ENCODE results near the gene ARL5B. TPM values are rescaled to one million over a fixed set of nuclear protein-coding genes. Genes with fewer than 3 reads are reported as not detected.
"Not testable (repeated sequence)": the region's sequence is repeated elsewhere in the genome, so short reads cannot be mapped to it uniquely, and the experiment has no call there.

The ARL5B gene
- polyA plus RNA-seq, 1 experiment: 2.7 TPM

DNA sequence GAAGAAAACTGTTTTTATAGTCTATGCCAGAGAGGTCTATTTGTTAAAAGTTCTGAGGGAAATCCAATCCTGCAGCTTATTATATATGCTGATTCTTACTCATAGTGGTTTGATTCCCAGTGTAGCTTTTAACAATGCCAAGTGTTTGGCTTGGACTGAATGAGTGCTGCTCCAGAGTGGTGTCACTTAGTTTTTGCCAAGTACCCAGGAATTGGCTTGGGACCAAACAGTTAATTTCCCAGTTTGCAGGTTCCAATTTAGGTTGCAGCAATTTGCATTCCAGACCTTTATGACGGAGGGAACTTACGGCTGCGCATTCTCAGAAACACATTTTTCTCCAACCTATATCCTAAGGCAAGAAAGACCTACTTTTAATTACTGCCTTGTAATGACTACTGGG, 40.2 kb upstream of the ARL5B start:
- ChIA-PET POLR2A (no interaction called here), CTCF (no interaction called here)
- DNase-seq (ENCODE audit: low read depth): no peak
- TF ChIP-seq, protein P1, sequence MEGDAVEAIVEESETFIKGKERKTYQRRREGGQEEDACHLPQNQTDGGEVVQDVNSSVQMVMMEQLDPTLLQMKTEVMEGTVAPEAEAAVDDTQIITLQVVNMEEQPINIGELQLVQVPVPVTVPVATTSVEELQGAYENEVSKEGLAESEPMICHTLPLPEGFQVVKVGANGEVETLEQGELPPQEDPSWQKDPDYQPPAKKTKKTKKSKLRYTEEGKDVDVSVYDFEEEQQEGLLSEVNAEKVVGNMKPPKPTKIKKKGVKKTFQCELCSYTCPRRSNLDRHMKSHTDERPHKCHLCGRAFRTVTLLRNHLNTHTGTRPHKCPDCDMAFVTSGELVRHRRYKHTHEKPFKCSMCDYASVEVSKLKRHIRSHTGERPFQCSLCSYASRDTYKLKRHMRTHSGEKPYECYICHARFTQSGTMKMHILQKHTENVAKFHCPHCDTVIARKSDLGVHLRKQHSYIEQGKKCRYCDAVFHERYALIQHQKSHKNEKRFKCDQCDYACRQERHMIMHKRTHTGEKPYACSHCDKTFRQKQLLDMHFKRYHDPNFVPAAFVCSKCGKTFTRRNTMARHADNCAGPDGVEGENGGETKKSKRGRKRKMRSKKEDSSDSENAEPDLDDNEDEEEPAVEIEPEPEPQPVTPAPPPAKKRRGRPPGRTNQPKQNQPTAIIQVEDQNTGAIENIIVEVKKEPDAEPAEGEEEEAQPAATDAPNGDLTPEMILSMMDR (IDR thresholded peaks at IDR 0.05; ENCODE audit: insufficient read depth, low read depth, low read length): no peak
- H3K4me3 ChIP-seq (ENCODE audit: low read depth, low read length): no peak overlapping the region
- no peaks in the 10 kb centered on the region for H3K27me3 ChIP-seq (ENCODE audit: control insufficient read depth, insufficient read depth, low read length)
- no peaks in the 10 kb centered on the region for H3K36me3 ChIP-seq (ENCODE audit: control insufficient read depth, insufficient read depth, low read length)

GRCh38 chr10:18620856-18621255, 38.4 kb upstream of the ARL5B start:
- TF ChIP-seq, protein P1 (IDR thresholded peaks at IDR 0.05; ENCODE audit: insufficient read depth, low read depth, low read length): no peak
- ChIA-PET POLR2A (no interaction called here), CTCF (no interaction called here)
- no peak for DNase-seq (ENCODE audit: low read depth)
- Histone ChIP-seq H3K36me3 (ENCODE audit: control insufficient read depth, insufficient read depth, low read length) (no peaks in the 10 kb centered on the region), H3K4me3 (ENCODE audit: low read depth, low read length) (no peak overlapping the region), H3K27me3 (ENCODE audit: control insufficient read depth, insufficient read depth, low read length) (no peaks in the 10 kb centered on the region)

DNA sequence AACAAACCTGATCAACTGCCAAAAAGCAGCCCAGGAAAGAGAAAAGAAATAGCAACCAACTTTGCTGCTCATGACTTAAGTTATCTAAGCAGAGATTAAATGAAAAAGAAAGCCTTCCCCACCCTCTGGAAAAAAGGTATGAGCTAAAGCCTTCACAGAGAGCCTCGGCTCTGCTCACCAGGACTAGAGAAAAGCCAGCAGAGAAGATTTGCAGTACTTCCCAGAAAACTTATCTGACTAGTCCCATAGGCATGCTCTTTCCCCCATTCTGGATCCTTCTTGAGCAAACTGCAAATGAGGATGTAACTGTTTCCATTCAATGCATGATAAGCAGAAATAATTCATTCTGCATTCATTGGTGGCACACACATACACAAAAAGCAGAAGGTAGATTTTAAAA, 35.6 kb upstream of the ARL5B start:
- H3K27me3 ChIP-seq (ENCODE audit: control insufficient read depth, insufficient read depth, low read length); H3K4me3 ChIP-seq (ENCODE audit: low read depth, low read length); CTCF ChIA-PET; H3K36me3 ChIP-seq (ENCODE audit: control insufficient read depth, insufficient read depth, low read length); DNase-seq (ENCODE audit: low read depth); POLR2A ChIA-PET: not testable (repeated sequence)

- DNase-seq (ENCODE audit: low read depth): no peak
- TF ChIP-seq, protein P1 (IDR thresholded peaks at IDR 0.05; ENCODE audit: insufficient read depth, low read depth, low read length): no peak
- CTCF ChIA-PET: no interaction called here
- Histone ChIP-seq H3K36me3 (ENCODE audit: control insufficient read depth, insufficient read depth, low read length) (no peaks in the 10 kb centered on the region), H3K27me3 (ENCODE audit: control insufficient read depth, insufficient read depth, low read length) (no peaks in the 10 kb centered on the region), H3K4me3 (ENCODE audit: low read depth, low read length) (no peak overlapping the region)
- POLR2A ChIA-PET: no interaction called here
Measured at GRCh38 chr10:18625886-18626285, 33.3 kb upstream of the ARL5B start.

- DNase-seq (ENCODE audit: low read depth); CTCF ChIA-PET; H3K36me3 ChIP-seq (ENCODE audit: control insufficient read depth, insufficient read depth, low read length); POLR2A ChIA-PET; H3K27me3 ChIP-seq (ENCODE audit: control insufficient read depth, insufficient read depth, low read length): not testable (repeated sequence)
- peak overlapping the region; percentile 60 for H3K4me3 ChIP-seq (ENCODE audit: low read depth, low read length)
Measured at GRCh38 chr10:18627452-18628018, 31.7 kb upstream of the ARL5B start.

DNA sequence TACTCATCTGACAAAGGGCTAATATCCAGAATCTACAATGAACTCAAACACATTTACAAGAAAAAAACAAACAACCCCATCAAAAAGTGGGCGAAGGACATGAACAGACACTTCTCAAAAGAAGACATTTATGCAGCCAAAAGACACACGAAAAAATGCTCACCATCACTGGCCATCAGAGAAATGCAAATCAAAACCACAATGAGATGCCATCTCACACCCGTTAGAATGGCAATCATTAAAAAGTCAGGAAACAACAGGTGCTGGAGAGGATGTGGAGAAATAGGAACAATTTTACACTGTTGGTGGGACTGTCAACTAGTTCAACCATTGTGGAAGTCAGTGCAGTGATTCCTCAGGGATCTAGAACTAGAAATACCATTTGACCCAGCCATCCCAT, 26.7 kb upstream of the ARL5B start:
- H3K4me3 ChIP-seq (ENCODE audit: low read depth, low read length); DNase-seq (ENCODE audit: low read depth); CTCF ChIA-PET; POLR2A ChIA-PET; H3K36me3 ChIP-seq (ENCODE audit: control insufficient read depth, insufficient read depth, low read length); H3K27me3 ChIP-seq (ENCODE audit: control insufficient read depth, insufficient read depth, low read length): not testable (repeated sequence)

- ChIA-PET CTCF (no interaction called here), POLR2A (no interaction called here)
- no peaks in the 10 kb centered on the region for H3K36me3 ChIP-seq (ENCODE audit: control insufficient read depth, insufficient read depth, low read length)
- no peak overlapping the region for H3K4me3 ChIP-seq (ENCODE audit: low read depth, low read length)
- no peak for DNase-seq (ENCODE audit: low read depth)
- TF ChIP-seq, protein P1 (IDR thresholded peaks at IDR 0.05; ENCODE audit: insufficient read depth, low read depth, low read length): no peak
- no peaks in the 10 kb centered on the region for H3K27me3 ChIP-seq (ENCODE audit: control insufficient read depth, insufficient read depth, low read length)
Measured at GRCh38 chr10:18635995-18636394, 23.2 kb upstream of the ARL5B start.

GRCh38 chr10:18637400-18637799, 21.8 kb upstream of the ARL5B start:
- H3K27me3 ChIP-seq (ENCODE audit: control insufficient read depth, insufficient read depth, low read length); CTCF ChIA-PET; H3K4me3 ChIP-seq (ENCODE audit: low read depth, low read length); H3K36me3 ChIP-seq (ENCODE audit: control insufficient read depth, insufficient read depth, low read length); DNase-seq (ENCODE audit: low read depth); POLR2A ChIA-PET: not testable (repeated sequence)

DNA sequence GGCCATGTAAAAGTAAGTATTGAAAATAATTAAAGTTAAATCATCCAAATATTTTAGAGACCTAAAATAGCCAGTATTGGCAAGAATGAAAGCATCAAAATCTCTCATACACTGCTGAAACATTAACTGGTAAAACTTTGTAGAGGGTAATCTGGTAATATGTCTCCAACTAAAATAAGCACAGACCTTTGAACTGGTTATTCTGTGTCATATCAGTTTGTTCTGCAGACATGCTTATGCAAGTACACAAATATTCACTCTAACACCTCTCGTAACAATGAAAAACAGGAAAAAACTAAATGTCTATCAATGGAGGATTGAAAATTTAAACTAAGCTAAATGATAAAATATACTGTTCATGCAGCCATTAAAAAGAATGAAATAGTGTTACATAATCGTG, 19.5 kb upstream of the ARL5B start:
- H3K27me3 ChIP-seq (ENCODE audit: control insufficient read depth, insufficient read depth, low read length); CTCF ChIA-PET; H3K36me3 ChIP-seq (ENCODE audit: control insufficient read depth, insufficient read depth, low read length); H3K4me3 ChIP-seq (ENCODE audit: low read depth, low read length); POLR2A ChIA-PET; DNase-seq (ENCODE audit: low read depth): not testable (repeated sequence)
